HCT116 (cell line): ENCODE results near the gene RNF175.

Source experiments
- CTCF ChIP-seq, 3 experiments: fragments of 200-600 bp in 1 of 3; sonication (generic) in 1 of 3; IDR thresholded peaks in 2 of 3; conservative IDR thresholded peaks in 1 of 3; 2 replicates each; pipeline ENCODE4 v1.5.1; 2012 to 2017; ENCODE audit warnings: low read depth in 2 of 3, low read length in 2 of 3, antibody characterized with exemption in 1 of 3, borderline replicate concordance in 1 of 3, control low read depth in 1 of 3, mild to moderate bottlenecking in 1 of 3, mixed read lengths in 1 of 3, mixed run types in 1 of 3, moderate library complexity in 1 of 3; ENCODE audit not compliant: insufficient read depth in 1 of 3
- EZH2 ChIP-seq: fragments of 200-600 bp; sonication (generic); IDR thresholded peaks from 2 replicates; pipeline ENCODE4 v1.6.1; 2017; ENCODE audit warnings: antibody characterized with exemption, mixed run types
- FOSL1 ChIP-seq: IDR thresholded peaks from 2 replicates; pipeline ENCODE4 v1.6.1; 2012; ENCODE audit warnings: low read depth
- JUND ChIP-seq: IDR thresholded peaks from 2 replicates; pipeline ENCODE4 v1.6.1; 2012
- POLR2AphosphoS5 ChIP-seq: IDR thresholded peaks from 2 replicates; pipeline ENCODE4 v1.6.1; 2011; ENCODE audit warnings: mild to moderate bottlenecking, low read depth, low read length, moderate library complexity
- RAD21 ChIP-seq: IDR thresholded peaks from 2 replicates; pipeline ENCODE4 v1.6.1; 2012; ENCODE audit warnings: low read depth, mild to moderate bottlenecking
- SIN3A ChIP-seq: IDR thresholded peaks from 2 replicates; pipeline ENCODE4 v1.6.1; 2012; ENCODE audit warnings: low read depth
- ZNF274 ChIP-seq: fragments of 200-500 bp; sonication (Bioruptor generic); IDR thresholded peaks from 2 replicates; pipeline ENCODE4 v1.6.1; 2014; ENCODE audit warnings: mild to moderate bottlenecking, low read depth, low read length, inconsistent platforms

- TF ChIP-seq EZH2 (no peak), CTCF (IDR thresholded peaks at IDR 0.05 in 2 of 3, conservative IDR thresholded peaks at IDR 0.05 in 1 of 3; ENCODE audit: borderline replicate concordance in 1 of 3, insufficient read depth in 1 of 3, low read depth in 2 of 3, low read length in 2 of 3) (no peak), RAD21 (no peak), POLR2AphosphoS5 (no peak), FOSL1 (no peak), JUND (no peak), SIN3A (no peak), ZNF274 (no peak)
Observed at GRCh38 chr4:153788413-153789276, 28.8 kb upstream of the RNF175 start, which contains the start of gene SFRP2.
